Cerebellar nuclear complex (tissue), 1 donor: ENCODE results near the gene ADAMTS3.

Source experiments
- DNase-seq, 2 experiments: peaks; one replicate each; lab custom pipeline; 2025; lab: John Stamatoyannopoulos, UW

ADAMTS3 gene

DNA sequence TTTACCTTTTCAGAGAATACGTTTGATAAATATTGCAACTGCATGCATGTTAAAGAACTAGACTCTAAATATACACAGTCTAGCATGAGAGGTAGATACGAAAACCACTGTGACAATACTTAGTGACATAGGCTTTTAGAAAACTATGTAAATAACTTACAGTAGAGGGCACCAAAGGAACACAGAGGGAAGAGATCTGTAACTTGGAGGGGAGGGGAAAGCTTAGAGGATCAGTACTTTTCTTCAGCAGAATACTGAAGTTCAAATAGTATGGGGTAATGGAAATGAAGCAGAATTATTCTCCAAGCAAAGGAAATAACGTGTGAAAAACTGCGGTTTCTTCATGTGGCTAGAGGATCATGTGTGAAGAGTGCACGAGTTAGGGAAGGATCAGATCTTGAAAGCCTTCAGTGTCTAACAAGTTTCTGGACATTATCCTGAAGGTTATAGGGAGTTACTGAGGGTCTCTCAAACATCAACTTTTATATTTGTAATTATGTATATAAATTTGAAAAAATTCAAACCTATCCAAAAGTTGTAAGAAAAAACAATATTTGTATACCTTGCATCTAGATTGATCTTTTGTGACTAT lies 273.0 kb downstream of the ADAMTS3 start:
- DNase-seq: no peak

DNA sequence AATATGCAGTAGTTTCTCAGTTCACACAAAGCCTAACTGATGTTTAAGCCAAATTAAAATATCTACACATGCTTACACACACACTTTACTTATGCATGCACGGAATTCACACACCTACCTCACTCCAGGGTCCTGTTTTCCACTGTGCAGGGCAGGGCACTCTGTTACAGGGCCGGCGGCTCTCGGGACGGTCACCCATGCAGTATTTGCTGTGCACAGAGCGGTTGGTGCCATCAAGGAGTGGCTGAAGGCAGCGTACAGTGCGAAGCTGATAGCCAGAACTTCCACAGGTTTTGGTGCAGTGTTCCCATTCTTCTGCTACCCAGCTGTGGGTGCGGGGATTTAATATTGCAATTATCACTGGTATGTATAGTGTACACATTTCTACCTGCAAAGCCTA lies 278.3 kb downstream of the ADAMTS3 start:
- DNase-seq: no peak

DNA sequence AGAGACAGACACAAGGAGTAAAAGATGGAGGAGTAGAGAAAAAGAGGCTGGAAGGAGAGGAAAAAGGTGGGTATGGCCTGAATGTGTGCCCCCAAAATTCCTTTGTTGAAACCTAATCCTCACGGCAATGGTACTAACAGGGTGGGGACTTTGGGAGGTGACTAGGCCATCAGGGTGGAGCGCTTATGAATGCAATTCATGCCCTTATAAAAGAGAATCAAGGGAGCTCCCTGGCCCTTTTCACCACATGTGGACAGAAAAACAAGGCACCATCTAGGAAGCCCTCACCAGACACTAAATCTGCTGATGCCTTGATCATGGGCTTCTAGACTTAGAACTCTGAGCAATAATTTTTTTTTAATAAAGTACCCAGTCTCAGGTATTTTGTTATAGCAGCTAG lies 282.1 kb downstream of the ADAMTS3 start:
- no peak for DNase-seq

GRCh38 chr4:72286185-72286584 lies 282.8 kb downstream of the ADAMTS3 start:
- DNase-seq: no peak

GRCh38 chr4:72283357-72283756 lies 285.7 kb downstream of the ADAMTS3 start:
- no peak for DNase-seq

DNA sequence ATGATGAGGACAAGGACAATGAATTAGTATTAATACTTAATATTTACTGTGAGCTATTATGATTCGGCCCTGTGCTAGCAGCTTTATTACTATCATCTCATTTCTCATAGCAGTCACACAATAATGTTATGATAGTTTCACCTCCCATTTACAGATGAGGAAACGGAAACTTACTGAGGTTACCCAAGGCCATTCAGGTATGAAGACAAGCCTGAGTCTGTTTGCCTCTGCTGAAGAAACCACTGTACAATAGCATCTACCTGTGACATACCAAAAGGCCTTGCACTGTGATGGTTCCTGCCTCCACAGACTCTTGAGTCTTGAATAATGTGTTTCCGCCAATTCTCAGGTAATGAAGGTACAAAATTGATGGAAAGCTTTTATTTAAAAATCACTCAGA lies 288.8 kb downstream of the ADAMTS3 start:
- no peak for DNase-seq

GRCh38 chr4:72275381-72275780 lies 293.6 kb downstream of the ADAMTS3 start:
- DNase-seq: no peak

- no peak for DNase-seq
Measured at GRCh38 chr4:72274251-72274650, 294.8 kb downstream of the ADAMTS3 start.

GRCh38 chr4:72255269-72255668 lies 313.8 kb downstream of the ADAMTS3 start:
- no peak for DNase-seq

DNA sequence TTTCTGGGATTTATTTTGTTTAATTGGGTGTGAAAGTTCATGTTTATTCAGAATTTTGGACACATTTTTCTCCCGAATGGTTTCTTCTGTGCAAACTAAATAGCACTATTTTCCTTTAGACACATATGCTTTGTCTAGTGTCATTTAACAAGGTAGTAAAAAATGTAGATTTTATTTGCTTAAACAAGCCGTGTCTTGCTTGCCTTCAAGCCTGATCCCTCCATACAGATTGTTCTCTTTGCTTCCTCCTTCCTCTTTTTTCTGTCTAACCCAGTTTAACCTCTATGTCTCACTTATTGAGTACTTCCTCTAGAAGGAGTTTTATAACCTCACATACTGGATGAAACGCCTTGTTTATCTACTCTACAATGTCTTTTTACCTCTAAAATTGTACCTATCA lies 325.4 kb downstream of the ADAMTS3 start:
- DNase-seq: no peak

- no peak for DNase-seq
Measured at GRCh38 chr4:72239487-72240116, 329.4 kb downstream of the ADAMTS3 start.
